GM12878 (cell line): ENCODE data around the gene TESMIN. TPM values are rescaled to one million over a fixed set of nuclear protein-coding genes. Genes with fewer than 3 reads are reported as not detected.

ENCODE experiments used
- ATAC-seq: fragments of 200-7000 bp; cut with Tn5 transposase; 3 replicates; pipeline ENCODE4 v1.9.1; 2020; ENCODE audit warnings: mild to moderate bottlenecking, moderate library complexity
- BruUV-seq: library from RNA; stranded (reverse); fragments of 400-500 nt; replicated peaks from 2 replicates; lab custom pipeline; 2021; lab: Mats Ljungman, UMichigan
- CTCF ChIA-PET: fragments of 300-600 bp; sonication (Branson Sonifier 250); formaldehyde crosslinking; extraction: SDS; loops from one replicate; lab custom pipeline; 2021; ENCODE audit warnings: inconsistent platforms; lab: Yijun Ruan, JAX
- POLR2A ChIA-PET: fragments of 350-600 bp; formaldehyde crosslinking; extraction: SDS; loops from one replicate; lab custom pipeline; 2021; ENCODE audit warnings: inconsistent platforms; lab: Charles Lee
- RAD21 ChIA-PET: fragments of 300-600 bp; sonication (Branson Sonifier 250); formaldehyde crosslinking; loops from one replicate; lab custom pipeline; 2023; ENCODE audit warnings: antibody characterized with exemption; ENCODE audit not compliant: unreplicated experiment; lab: Charles Lee
- SMC1A ChIA-PET: fragments of 300-600 bp; sonication (Branson Sonifier 250); formaldehyde crosslinking; loops from one replicate; lab custom pipeline; 2023; ENCODE audit not compliant: unreplicated experiment, uncharacterized antibody; lab: Charles Lee
- DNase-seq: peaks from one replicate; pipeline ENCODE4 v3.0.0-alpha.2; 2011; ENCODE audit warnings: low read depth, low spot score
- FAIRE-seq: peaks from 3 replicates; lab custom pipeline; 2011; peaks lifted over from hg19 to GRCh38; lab: Jason Lieb, UNC
- H2AFZ ChIP-seq: 2 replicates; pipeline ENCODE4 v1.6.0; 2011; ENCODE audit warnings: low read depth, low read length, control low read depth; ENCODE audit not compliant: control insufficient read depth
- H3K27ac ChIP-seq: 2 replicates; pipeline ENCODE4 v1.5.1; 2011; ENCODE audit warnings: control low read depth; ENCODE audit not compliant: control insufficient read depth, insufficient read depth
- H3K27me3 ChIP-seq, 2 experiments: replicated peaks in 1 of 2; 2 replicates each; pipeline versions ENCODE4 v1.6.0 to v1.6.1; 2011; ENCODE audit warnings: low read length in 1 of 2; ENCODE audit not compliant: control insufficient read depth in 2 of 2, insufficient read depth in 2 of 2
- H3K36me3 ChIP-seq, 2 experiments: 2 replicates each; pipeline ENCODE4 v1.5.1; 2011; ENCODE audit warnings: low read length in 1 of 2; ENCODE audit not compliant: control insufficient read depth in 2 of 2, insufficient read depth in 2 of 2
- H3K4me1 ChIP-seq: 2 replicates; pipeline ENCODE4 v1.6.1; 2011; ENCODE audit warnings: mild to moderate bottlenecking, low read length, moderate library complexity, mixed read lengths; ENCODE audit not compliant: control insufficient read depth, insufficient read depth
- H3K4me2 ChIP-seq: 2 replicates; pipeline ENCODE4 v1.6.0; 2011; ENCODE audit warnings: control low read depth; ENCODE audit not compliant: control insufficient read depth, insufficient read depth
- H3K4me3 ChIP-seq: fragments of 200-600 bp; sonication (generic); 2 replicates; pipeline ENCODE4 v1.5.1; 2016
- H3K79me2 ChIP-seq: 2 replicates; pipeline ENCODE4 v1.6.0; 2011; ENCODE audit warnings: low read length; ENCODE audit not compliant: control insufficient read depth, insufficient read depth
- H3K9ac ChIP-seq: 2 replicates; pipeline ENCODE4 v1.8.0; 2011; ENCODE audit warnings: low read length, control low read depth, mixed read lengths; ENCODE audit not compliant: control insufficient read depth, insufficient read depth
- H3K9me3 ChIP-seq: replicated peaks from 3 replicates; pipeline ENCODE4 v1.5.1; 2011; ENCODE audit warnings: mild to moderate bottlenecking, low read length; ENCODE audit not compliant: control insufficient read depth, insufficient read depth
- H4K20me1 ChIP-seq: 2 replicates; pipeline ENCODE4 v1.6.0; 2011; ENCODE audit not compliant: control insufficient read depth, insufficient read depth
- BCL11A ChIP-seq: IDR thresholded peaks from 2 replicates; pipeline ENCODE4 v1.6.1; 2011; ENCODE audit warnings: low read depth, low read length
- BHLHE40 ChIP-seq, 2 experiments: fragments of 450-650 bp in 1 of 2; IDR thresholded peaks; 2 replicates each; pipeline ENCODE4 v1.6.1; 2011 to 2017; ENCODE audit warnings: low read depth in 2 of 2, borderline replicate concordance in 1 of 2, improper control_type of control experiment in 1 of 2, low read length in 1 of 2, mild to moderate bottlenecking in 1 of 2
- CREM ChIP-seq: IDR thresholded peaks from 2 replicates; pipeline ENCODE4 v1.6.1; 2014; ENCODE audit warnings: antibody characterized with exemption, low read depth
- ETV6 ChIP-seq, 2 experiments: fragments of 450-650 bp in 1 of 2; IDR thresholded peaks in 1 of 2; conservative IDR thresholded peaks in 1 of 2; 2 replicates each; pipeline ENCODE4 v1.6.1; 2014; ENCODE audit warnings: antibody characterized with exemption in 1 of 2, borderline replicate concordance in 1 of 2, low read depth in 1 of 2, mild to moderate bottlenecking in 1 of 2, moderate library complexity in 1 of 2
- HDAC6 ChIP-seq: fragments of 200-600 bp; sonication (generic); IDR thresholded peaks from one replicate; pipeline ENCODE4 v1.8.0; 2017; ENCODE audit warnings: antibody characterized with exemption; ENCODE audit not compliant: unreplicated experiment
- PAX5 ChIP-seq: IDR thresholded peaks from 2 replicates; pipeline ENCODE4 v1.6.1; 2011; ENCODE audit warnings: low read depth, low read length, borderline replicate concordance
- POLR2AphosphoS5 ChIP-seq: IDR thresholded peaks from 2 replicates; pipeline ENCODE4 v1.6.1; 2011; ENCODE audit warnings: mild to moderate bottlenecking, low read length, inconsistent platforms
- RAD21 ChIP-seq: IDR thresholded peaks from 2 replicates; pipeline ENCODE4 v1.6.1; 2011; ENCODE audit warnings: mild to moderate bottlenecking, low read depth, low read length, moderate library complexity; ENCODE audit not compliant: insufficient read depth
- RB1 ChIP-seq: fragments of 450-650 bp; formaldehyde crosslinking; IDR thresholded peaks from 2 replicates; pipeline ENCODE4 v1.6.1; 2017; ENCODE audit warnings: mild to moderate bottlenecking, borderline replicate concordance
- SRF ChIP-seq, 2 experiments: IDR thresholded peaks; 2 replicates each; pipeline ENCODE4 v1.6.1; 2011; ENCODE audit warnings: low read depth in 2 of 2, low read length in 2 of 2, mild to moderate bottlenecking in 1 of 2, moderate library complexity in 1 of 2
- STAT1 ChIP-seq: fragments of 450-650 bp; conservative IDR thresholded peaks from 2 replicates; pipeline ENCODE4 v1.6.1; 2014; ENCODE audit warnings: antibody characterized with exemption, mild to moderate bottlenecking
- STAT3 ChIP-seq: IDR thresholded peaks from 2 replicates; pipeline ENCODE4 v1.6.1; 2011; ENCODE audit warnings: low read depth, low read length, improper control_type of control experiment
- ZNF24 ChIP-seq: fragments of 450-650 bp; IDR thresholded peaks from 2 replicates; pipeline ENCODE4 v1.6.1; 2017; ENCODE audit warnings: antibody characterized with exemption, mild to moderate bottlenecking
- WGBS: methylation state at CpG from one replicate; pipeline ENCODE4 v1.1.6; 2016; ENCODE audit warnings: low lambda C conversion rate; ENCODE audit not compliant: insufficient replicate concordance, insufficient coverage; ENCODE audit errors: missing lambda C conversion rate; 5-methylcytosine and 5-hydroxymethylcytosine counted together
- in situ Hi-C: fragments of 300-500 bp; cut with MboI; formaldehyde crosslinking; loops from 9 replicates; pipeline ENCODE4 v1.14.3; 2018; ENCODE audit warnings: mixed read lengths
- intact Hi-C: fragments of 100-400 bp; cut with micrococcal nuclease; formaldehyde crosslinking; loops from one replicate; pipeline ENCODE4 v1.14.2; 2022; ENCODE audit not compliant: unreplicated experiment
- polyA plus RNA-seq, 11 experiments: library from polyadenylated mRNA; depleted of rRNA in 4 of 11; unstranded in 6 of 11; stranded (reverse) in 5 of 11; fragments of >200 nt; fragmentation: Nextera tagmentation in 4 of 11; fragmentation: Illumina TruSeq in 1 of 11; extraction: Ambion mirVana in 4 of 11; extraction: Trizol in 1 of 11; gene quantifications; 1 replicate in 1 of 11; 2 replicates in 10 of 11; pipeline versions ENCODE4 v1.2.1 to v1.2.3, GENCODE V29; 2011 to 2016; ENCODE audit warnings: inconsistent platforms in 2 of 11, missing spikeins in 2 of 11, low read depth in 1 of 11
- total RNA-seq, 4 experiments: library from RNA; depleted of rRNA in 3 of 4; stranded (reverse); fragments of >200 nt in 3 of 4; fragmentation: Illumina TruSeq in 1 of 4; extraction: Trizol in 1 of 4; gene quantifications; 2 replicates each; pipeline versions ENCODE4 v1.2.1 to v1.2.3, GENCODE V29; 2013 to 2021
- TF ChIP-seq, protein P1 (sequence below): fragments of 450-650 bp; formaldehyde crosslinking; IDR thresholded peaks from 2 replicates; pipeline ENCODE4 v1.4.0; 2022; ENCODE audit warnings: mild to moderate bottlenecking, moderate library complexity
- TF ChIP-seq, protein P2 (sequence below): fragments of 450-650 bp; IDR thresholded peaks from 2 replicates; pipeline ENCODE4 v1.6.1; 2018; ENCODE audit warnings: borderline replicate concordance, mild to moderate bottlenecking; ENCODE audit not compliant: partially characterized antibody

Gene TESMIN
- total and polyA plus RNA-seq, 10 of the 15 experiments (the other 5 are each of a cell fraction or from before 2014, with no cell fraction given), result 0.31 to 3.4 (median 1.2) TPM; not detected in 1

DNA sequence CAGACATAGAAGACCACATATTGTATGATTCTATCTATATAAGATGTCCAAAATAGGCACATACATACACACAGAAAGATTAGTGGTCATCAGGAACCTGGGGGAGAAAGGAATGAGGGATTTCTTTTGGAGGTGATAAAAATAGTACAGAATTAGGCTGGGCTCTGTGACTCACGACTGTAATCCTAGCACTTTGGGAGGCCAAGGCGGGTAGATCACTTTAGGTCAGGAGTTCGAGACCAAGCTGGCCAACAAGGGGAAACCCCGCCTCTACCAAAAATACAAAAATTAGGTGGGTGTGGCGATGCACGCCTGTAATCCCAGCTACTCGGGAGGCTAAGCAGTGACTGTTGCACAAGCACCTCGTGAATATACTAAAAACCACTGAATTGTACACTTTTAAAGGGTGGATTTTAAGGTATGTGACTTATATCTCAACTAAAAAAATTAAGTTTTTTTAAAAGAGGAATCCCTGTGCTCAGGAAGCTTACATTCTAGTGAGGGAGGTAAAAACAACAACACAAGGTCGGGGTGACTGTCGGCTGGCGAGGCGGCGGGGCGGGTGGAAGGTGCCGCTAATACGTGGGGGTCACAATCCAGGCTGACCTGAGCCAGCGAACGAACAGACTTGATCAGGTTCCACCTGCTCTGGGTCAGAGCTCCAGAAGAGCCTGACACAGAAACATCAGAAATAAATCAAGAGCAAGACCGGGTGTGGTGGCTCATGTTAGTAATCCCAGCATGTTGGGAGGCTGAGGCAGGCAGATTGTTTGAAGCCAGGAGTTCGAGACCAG is 25.3 kb upstream of the TESMIN start (continued):
- TF ChIP-seq, protein P1, sequence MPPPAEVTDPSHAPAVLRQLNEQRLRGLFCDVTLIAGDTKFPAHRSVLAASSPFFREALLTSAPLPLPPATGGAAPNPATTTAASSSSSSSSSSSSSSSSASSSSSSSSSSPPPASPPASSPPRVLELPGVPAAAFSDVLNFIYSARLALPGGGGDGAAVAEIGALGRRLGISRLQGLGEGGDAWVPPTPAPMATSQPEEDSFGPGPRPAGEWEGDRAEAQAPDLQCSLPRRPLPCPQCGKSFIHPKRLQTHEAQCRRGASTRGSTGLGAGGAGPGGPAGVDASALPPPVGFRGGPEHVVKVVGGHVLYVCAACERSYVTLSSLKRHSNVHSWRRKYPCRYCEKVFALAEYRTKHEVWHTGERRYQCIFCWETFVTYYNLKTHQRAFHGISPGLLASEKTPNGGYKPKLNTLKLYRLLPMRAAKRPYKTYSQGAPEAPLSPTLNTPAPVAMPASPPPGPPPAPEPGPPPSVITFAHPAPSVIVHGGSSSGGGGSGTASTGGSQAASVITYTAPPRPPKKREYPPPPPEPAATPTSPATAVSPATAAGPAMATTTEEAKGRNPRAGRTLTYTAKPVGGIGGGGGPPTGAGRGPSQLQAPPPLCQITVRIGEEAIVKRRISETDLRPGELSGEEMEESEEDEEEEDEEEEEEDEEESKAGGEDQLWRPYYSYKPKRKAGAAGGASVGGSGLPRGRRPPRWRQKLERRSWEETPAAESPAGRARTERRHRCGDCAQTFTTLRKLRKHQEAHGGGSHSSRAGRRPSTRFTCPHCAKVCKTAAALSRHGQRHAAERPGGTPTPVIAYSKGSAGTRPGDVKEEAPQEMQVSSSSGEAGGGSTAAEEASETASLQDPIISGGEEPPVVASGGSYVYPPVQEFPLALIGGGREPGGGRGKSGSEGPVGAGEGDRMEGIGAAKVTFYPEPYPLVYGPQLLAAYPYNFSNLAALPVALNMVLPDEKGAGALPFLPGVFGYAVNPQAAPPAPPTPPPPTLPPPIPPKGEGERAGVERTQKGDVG (CRISPR knock-in tag), result no peak
- no peak for TF ChIP-seq BHLHE40 (IDR thresholded peaks at IDR 0.05; ENCODE audit: borderline replicate concordance in 1 of 2, low read depth in 2 of 2, low read length in 1 of 2)
- TF ChIP-seq, protein P2, sequence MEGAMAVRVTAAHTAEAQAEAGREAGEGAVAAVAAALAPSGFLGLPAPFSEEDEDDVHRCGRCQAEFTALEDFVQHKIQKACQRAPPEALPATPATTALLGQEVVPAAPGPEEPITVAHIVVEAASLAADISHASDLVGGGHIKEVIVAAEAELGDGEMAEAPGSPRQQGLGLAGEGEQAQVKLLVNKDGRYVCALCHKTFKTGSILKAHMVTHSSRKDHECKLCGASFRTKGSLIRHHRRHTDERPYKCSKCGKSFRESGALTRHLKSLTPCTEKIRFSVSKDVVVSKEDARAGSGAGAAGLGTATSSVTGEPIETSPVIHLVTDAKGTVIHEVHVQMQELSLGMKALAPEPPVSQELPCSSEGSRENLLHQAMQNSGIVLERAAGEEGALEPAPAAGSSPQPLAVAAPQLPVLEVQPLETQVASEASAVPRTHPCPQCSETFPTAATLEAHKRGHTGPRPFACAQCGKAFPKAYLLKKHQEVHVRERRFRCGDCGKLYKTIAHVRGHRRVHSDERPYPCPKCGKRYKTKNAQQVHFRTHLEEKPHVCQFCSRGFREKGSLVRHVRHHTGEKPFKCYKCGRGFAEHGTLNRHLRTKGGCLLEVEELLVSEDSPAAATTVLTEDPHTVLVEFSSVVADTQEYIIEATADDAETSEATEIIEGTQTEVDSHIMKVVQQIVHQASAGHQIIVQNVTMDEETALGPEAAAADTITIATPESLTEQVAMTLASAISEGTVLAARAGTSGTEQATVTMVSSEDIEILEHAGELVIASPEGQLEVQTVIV, result no peak

DNA sequence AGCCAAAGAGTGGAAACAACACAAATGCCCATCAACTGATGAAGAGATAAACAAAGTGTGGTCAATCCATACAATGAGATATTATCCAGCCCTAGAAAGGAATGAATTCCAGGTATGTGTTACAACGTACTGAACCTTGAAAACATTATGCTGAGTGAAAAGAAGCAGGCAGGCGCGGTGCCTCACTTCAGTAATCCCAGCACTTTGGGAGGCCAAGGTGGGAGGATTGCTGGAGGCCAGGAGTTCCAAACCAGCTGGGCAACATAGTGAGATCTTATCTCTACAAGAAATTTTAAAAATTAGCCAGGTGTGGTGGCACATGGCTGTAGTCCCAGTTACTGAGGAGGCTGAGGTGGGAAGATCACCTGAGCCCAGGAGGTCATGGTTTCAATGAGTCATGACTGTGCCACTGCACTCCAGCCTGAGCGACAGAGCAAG is 24.6 kb upstream of the TESMIN start:
- no TSS peak for BruUV-seq

More for the DNA sequence above, 24.6 kb upstream of the TESMIN start:
- H3K4me3 ChIP-seq, result no peak overlapping the region
- ChIA-PET RAD21 (no interaction called here), SMC1A (no interaction called here), POLR2A (no interaction called here), CTCF (no interaction called here)
- no peak overlapping the region for H3K27ac ChIP-seq
- no peaks in the 10 kb centered on the region for H3K27me3 ChIP-seq
- no peaks in the 10 kb centered on the region for H3K9me3 ChIP-seq
- intact Hi-C loops, result no loop called here
- H3K36me3 ChIP-seq, result peaks cover 2 to 3% of the 10 kb centered on the region in 2 experiments; a peak in 3 of 4 replicates
- in situ Hi-C loops, result no loop called here
- FAIRE-seq, result no peak
- H3K9ac ChIP-seq, result no peak overlapping the region
- 94% methylated on average over 4 of the region's 4 CpGs for WGBS
- no peak for DNase-seq
- H3K79me2 ChIP-seq, result no peaks in the 10 kb centered on the region
- TF ChIP-seq ETV6 (conservative IDR thresholded peaks at IDR 0.05 in 1 of 2, IDR thresholded peaks at IDR 0.05 in 1 of 2; ENCODE audit: borderline replicate concordance in 1 of 2, low read depth in 1 of 2) (no peak), CREM (no peak), HDAC6 (no peak), BCL11A (no peak), SRF (IDR thresholded peaks at IDR 0.05; ENCODE audit: low read depth in 2 of 2, low read length in 2 of 2) (no peak), STAT3 (no peak), ZNF24 (no peak), RB1 (no peak), POLR2AphosphoS5 (no peak), PAX5 (no peak), RAD21 (no peak), STAT1 (no peak)
- no peaks in the 10 kb centered on the region for H4K20me1 ChIP-seq
- H2AFZ ChIP-seq, result no peak overlapping the region
- no peak overlapping the region for H3K4me2 ChIP-seq
- ATAC-seq, result no peak
- no peaks in the 10 kb centered on the region for H3K4me1 ChIP-seq
